Suprapubic skin (tissue), 3 donors: ENCODE measurements around the gene AMPD2.

ENCODE experiments used
- POLR2A ChIP-seq, 2 donors: fragments of 450-650 bp; IDR thresholded peaks; one replicate each; pipeline ENCODE4 v1.6.1; 2017; ENCODE audit warnings: antibody characterized with exemption in 2 of 2, mild to moderate bottlenecking in 2 of 2, moderate library complexity in 2 of 2
- TF ChIP-seq, protein P1 (sequence below), 2 donors: fragments of 200-600 bp in 1 of 2; fragments of 450-650 bp in 1 of 2; sonication (generic) in 1 of 2; IDR thresholded peaks; one replicate each; pipeline ENCODE4 v1.5.1; 2016 to 2019; ENCODE audit warnings: antibody characterized with exemption in 2 of 2, mild to moderate bottlenecking in 1 of 2, moderate library complexity in 1 of 2

- TF ChIP-seq, protein P1, sequence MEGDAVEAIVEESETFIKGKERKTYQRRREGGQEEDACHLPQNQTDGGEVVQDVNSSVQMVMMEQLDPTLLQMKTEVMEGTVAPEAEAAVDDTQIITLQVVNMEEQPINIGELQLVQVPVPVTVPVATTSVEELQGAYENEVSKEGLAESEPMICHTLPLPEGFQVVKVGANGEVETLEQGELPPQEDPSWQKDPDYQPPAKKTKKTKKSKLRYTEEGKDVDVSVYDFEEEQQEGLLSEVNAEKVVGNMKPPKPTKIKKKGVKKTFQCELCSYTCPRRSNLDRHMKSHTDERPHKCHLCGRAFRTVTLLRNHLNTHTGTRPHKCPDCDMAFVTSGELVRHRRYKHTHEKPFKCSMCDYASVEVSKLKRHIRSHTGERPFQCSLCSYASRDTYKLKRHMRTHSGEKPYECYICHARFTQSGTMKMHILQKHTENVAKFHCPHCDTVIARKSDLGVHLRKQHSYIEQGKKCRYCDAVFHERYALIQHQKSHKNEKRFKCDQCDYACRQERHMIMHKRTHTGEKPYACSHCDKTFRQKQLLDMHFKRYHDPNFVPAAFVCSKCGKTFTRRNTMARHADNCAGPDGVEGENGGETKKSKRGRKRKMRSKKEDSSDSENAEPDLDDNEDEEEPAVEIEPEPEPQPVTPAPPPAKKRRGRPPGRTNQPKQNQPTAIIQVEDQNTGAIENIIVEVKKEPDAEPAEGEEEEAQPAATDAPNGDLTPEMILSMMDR (IDR thresholded peaks at IDR 0.05): no peak
- no peak for TF ChIP-seq POLR2A (IDR thresholded peaks at IDR 0.05)
Observed at GRCh38 chr1:109655615-109656519, 36.2 kb downstream of the AMPD2 start, which contains the start of gene GSTM4.
